ENCODE results near the gene PDYN.

PDYN gene

GRCh38 chr20:1942486-1943274 is 51.2 kb downstream of the PDYN start:
- Mint-ChIP-seq H3K4me3 (no peak overlapping the region), H3K27me3 (ENCODE audit: low read depth, poor library complexity) (peaks cover 34% of the 10 kb centered on the region), H3K4me1 (peaks cover 36% of the 10 kb centered on the region), H3K9me3 (no peaks in the 10 kb centered on the region), H3K27ac (no peak overlapping the region), H3K36me3 (ENCODE audit: low read depth) (peaks cover 7% of the 10 kb centered on the region)
- no peak for DNase-seq
- no peak for TF ChIP-seq CTCF (IDR thresholded peaks at IDR 0.05)

GRCh38 chr20:1942061-1942460 is 51.8 kb downstream of the PDYN start:
- TF ChIP-seq CTCF (IDR thresholded peaks at IDR 0.05): no peak
- H3K4me1 Mint-ChIP-seq: peaks cover 30% of the 10 kb centered on the region
- H3K9me3 Mint-ChIP-seq: no peaks in the 10 kb centered on the region
- no peak overlapping the region for H3K27ac Mint-ChIP-seq
- no peak overlapping the region for H3K4me3 Mint-ChIP-seq
- no peak for DNase-seq
- peaks cover 7% of the 10 kb centered on the region for H3K36me3 Mint-ChIP-seq (ENCODE audit: low read depth)
- H3K27me3 Mint-ChIP-seq (ENCODE audit: low read depth, poor library complexity): peaks cover 29% of the 10 kb centered on the region

- Mint-ChIP-seq H3K4me3 (no peak overlapping the region), H3K27ac (no peak overlapping the region), H3K9me3 (no peaks in the 10 kb centered on the region), H3K36me3 (ENCODE audit: low read depth) (peaks cover 7% of the 10 kb centered on the region), H3K4me1 (peaks cover 24% of the 10 kb centered on the region), H3K27me3 (ENCODE audit: low read depth, poor library complexity) (peaks cover 25% of the 10 kb centered on the region)
- TF ChIP-seq CTCF (IDR thresholded peaks at IDR 0.05): no peak
- no peak for DNase-seq
Observed at GRCh38 chr20:1941226-1941625, 52.6 kb downstream of the PDYN start.

GRCh38 chr20:1940581-1940980 is 53.3 kb downstream of the PDYN start:
- peaks cover 21% of the 10 kb centered on the region for H3K4me1 Mint-ChIP-seq
- H3K27me3 Mint-ChIP-seq (ENCODE audit: low read depth, poor library complexity): peaks cover 21% of the 10 kb centered on the region
- peaks cover 7% of the 10 kb centered on the region for H3K36me3 Mint-ChIP-seq (ENCODE audit: low read depth)
- no peaks in the 10 kb centered on the region for H3K9me3 Mint-ChIP-seq
- H3K27ac Mint-ChIP-seq: no peak overlapping the region
- no peak for TF ChIP-seq CTCF (IDR thresholded peaks at IDR 0.05)
- DNase-seq: no peak
- H3K4me3 Mint-ChIP-seq: no peak overlapping the region

GRCh38 chr20:1939270-1939595 is 54.6 kb downstream of the PDYN start:
- peaks cover 19% of the 10 kb centered on the region for H3K4me1 Mint-ChIP-seq
- no peak for DNase-seq
- TF ChIP-seq CTCF (IDR thresholded peaks at IDR 0.05): no peak
- H3K27ac Mint-ChIP-seq: no peak overlapping the region
- H3K4me3 Mint-ChIP-seq: no peak overlapping the region
- no peaks in the 10 kb centered on the region for H3K9me3 Mint-ChIP-seq
- H3K36me3 Mint-ChIP-seq (ENCODE audit: low read depth): peaks cover 7% of the 10 kb centered on the region
- H3K27me3 Mint-ChIP-seq (ENCODE audit: low read depth, poor library complexity): peaks cover 11% of the 10 kb centered on the region
